H1 (cell line): ENCODE measurements around the gene ORC3.

ENCODE experiments used
- CTCF ChIP-seq, 3 experiments: IDR thresholded peaks; 1 replicate in 2 of 3; 2 replicates in 1 of 3; pipeline versions ENCODE4 v1.5.1 to v1.6.1; 2011; ENCODE audit warnings: low read length in 3 of 3, mild to moderate bottlenecking in 3 of 3, inconsistent platforms in 2 of 3, low read depth in 1 of 3, moderate library complexity in 1 of 3; ENCODE audit not compliant: insufficient read depth in 1 of 3; ENCODE audit errors: control extremely low read depth in 1 of 3
- EZH2 ChIP-seq: fragments of 200-600 bp; sonication (generic); IDR thresholded peaks from 2 replicates; pipeline ENCODE4 v1.7.1; 2012; ENCODE audit warnings: low read depth, mild to moderate bottlenecking, moderate library complexity, low read length, inconsistent platforms; ENCODE audit not compliant: severe bottlenecking
- FOSL1 ChIP-seq: IDR thresholded peaks from 2 replicates; pipeline ENCODE4 v1.6.1; 2011; ENCODE audit warnings: mild to moderate bottlenecking, low read depth, low read length, moderate library complexity; ENCODE audit not compliant: insufficient read depth
- POLR2A ChIP-seq, 2 experiments: IDR thresholded peaks; 1 replicate in 1 of 2; 2 replicates in 1 of 2; pipeline ENCODE4 v1.6.1; 2011; ENCODE audit warnings: low read depth in 2 of 2, low read length in 2 of 2, mild to moderate bottlenecking in 2 of 2; ENCODE audit errors: control extremely low read depth in 1 of 2

- TF ChIP-seq CTCF (IDR thresholded peaks at IDR 0.05; ENCODE audit: control extremely low read depth in 1 of 3, insufficient read depth in 1 of 3, low read depth in 1 of 3, low read length in 3 of 3) (0 out of 4 replicates have a peak, but pooled peaks of 1 of the 3 experiments have one; percentile 4), EZH2 (no peak), POLR2A (IDR thresholded peaks at IDR 0.05; ENCODE audit: control extremely low read depth in 1 of 2, low read depth in 2 of 2, low read length in 2 of 2) (no peak), FOSL1 (no peak)
Measured at GRCh38 chr6:87654122-87654521, 64.2 kb downstream of the ORC3 start.
